Measurements from ENCODE around the gene DNAH11.

DNA sequence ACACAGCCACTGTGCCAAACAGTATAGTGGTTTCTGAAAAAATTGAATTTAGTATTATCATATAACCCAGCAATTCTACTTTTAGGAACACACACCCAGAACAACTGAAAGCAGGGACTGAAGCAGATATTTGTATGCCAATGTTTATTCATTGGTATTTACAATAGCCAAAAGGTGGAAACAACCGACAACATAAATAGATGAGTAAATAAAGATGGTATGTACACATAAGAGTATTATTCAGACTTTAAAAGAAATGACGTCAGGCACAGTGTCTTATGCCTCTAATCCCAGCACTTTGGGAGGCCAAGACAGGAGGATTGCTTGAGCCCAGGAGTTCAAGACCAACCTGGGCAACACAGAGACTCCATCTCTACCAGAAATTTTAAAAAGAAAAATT lies 395.6 kb downstream of the DNAH11 start:
- TF ChIP-seq, protein P1, sequence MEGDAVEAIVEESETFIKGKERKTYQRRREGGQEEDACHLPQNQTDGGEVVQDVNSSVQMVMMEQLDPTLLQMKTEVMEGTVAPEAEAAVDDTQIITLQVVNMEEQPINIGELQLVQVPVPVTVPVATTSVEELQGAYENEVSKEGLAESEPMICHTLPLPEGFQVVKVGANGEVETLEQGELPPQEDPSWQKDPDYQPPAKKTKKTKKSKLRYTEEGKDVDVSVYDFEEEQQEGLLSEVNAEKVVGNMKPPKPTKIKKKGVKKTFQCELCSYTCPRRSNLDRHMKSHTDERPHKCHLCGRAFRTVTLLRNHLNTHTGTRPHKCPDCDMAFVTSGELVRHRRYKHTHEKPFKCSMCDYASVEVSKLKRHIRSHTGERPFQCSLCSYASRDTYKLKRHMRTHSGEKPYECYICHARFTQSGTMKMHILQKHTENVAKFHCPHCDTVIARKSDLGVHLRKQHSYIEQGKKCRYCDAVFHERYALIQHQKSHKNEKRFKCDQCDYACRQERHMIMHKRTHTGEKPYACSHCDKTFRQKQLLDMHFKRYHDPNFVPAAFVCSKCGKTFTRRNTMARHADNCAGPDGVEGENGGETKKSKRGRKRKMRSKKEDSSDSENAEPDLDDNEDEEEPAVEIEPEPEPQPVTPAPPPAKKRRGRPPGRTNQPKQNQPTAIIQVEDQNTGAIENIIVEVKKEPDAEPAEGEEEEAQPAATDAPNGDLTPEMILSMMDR (IDR thresholded peaks at IDR 0.05) = no peak
- TF ChIP-seq POLR2A (IDR thresholded peaks at IDR 0.05) = no peak

Measured in tibial nerve (tissue), 3 donors.